Measurements from ENCODE around the gene HIGD1C. TPM values are rescaled to one million over a fixed set of nuclear protein-coding genes. Genes with fewer than 3 reads are reported as not detected.

HIGD1C gene
- not detected in 2 replicates for total RNA-seq

DNA sequence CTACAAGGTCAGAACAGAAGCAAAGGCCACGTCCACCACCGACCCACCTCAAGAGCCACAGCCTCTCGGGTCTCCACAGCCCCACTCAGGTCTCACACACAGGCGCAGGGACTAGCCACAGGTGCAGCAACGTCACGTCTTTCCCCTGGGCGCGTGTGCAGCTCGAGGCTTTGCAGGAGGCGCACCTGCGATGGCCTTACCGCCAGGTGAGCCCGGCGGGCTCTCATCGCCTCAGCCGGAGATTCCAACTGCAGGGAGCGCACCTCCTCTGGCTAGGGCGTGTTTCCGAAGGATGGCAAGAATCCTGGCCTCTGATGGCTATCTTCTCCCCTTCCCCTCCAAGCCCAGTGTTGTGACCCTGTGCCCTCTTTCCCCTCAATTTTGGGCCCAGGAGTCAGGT, at the start of gene HIGD1C:
HIGD1C (plus strand) TSS at position 35 of the 400 bp plus-strand sequence. CDS start 1,455 bp downstream, outside the sequence.

Other genes starting within 250 kb of the HIGD1C start
- gene ATF1, start 188.4 kb upstream of the HIGD1C start, total RNA-seq, result 15.3 and 21.6 TPM in 2 replicates
- not detected in 2 replicates for gene TMPRSS12, start 109.6 kb upstream of the HIGD1C start, total RNA-seq
- gene SLC11A2, start 73.8 kb downstream of the HIGD1C start, total RNA-seq, result 20.4 and 29.5 TPM in 2 replicates
- gene LETMD1, start 95.8 kb downstream of the HIGD1C start, total RNA-seq, result 26.5 and 125 TPM in 2 replicates
- 17.9 and 19.1 TPM in 2 replicates for gene CSRNP2, start 131.1 kb downstream of the HIGD1C start, total RNA-seq
- 9.4 and 12.1 TPM in 2 replicates for gene TFCP2, start 220.6 kb downstream of the HIGD1C start, total RNA-seq